ENCODE measurements around the gene SELP. TPM values are rescaled to one million over a fixed set of nuclear protein-coding genes. Genes with fewer than 3 reads are reported as not detected.

SELP gene
- total and polyA plus RNA-seq, 2 of the 8 experiments (the other 6 are each of a cell fraction or from before 2014, with no cell fraction given) = not detected

GRCh38 chr1:169670836-169671235 lies 40.9 kb upstream of the SELP start:
- Histone ChIP-seq H3K79me1 (ENCODE audit: low read depth, low read length) (no peaks in the 10 kb centered on the region), H3K4me3 (ENCODE audit: extremely low read depth in 1 of 4, insufficient read depth in 2 of 4, low read depth in 3 of 4, low read length in 4 of 4) (no peak overlapping the region), H2BK15ac (ENCODE audit: low read length) (no peak overlapping the region), H3K56ac (replicated peaks; ENCODE audit: insufficient read length, low read depth, low read length) (no peak overlapping the region), H3K23me2 (ENCODE audit: low read depth, low read length) (no peaks in the 10 kb centered on the region), H3K9me3 (ENCODE audit: insufficient read depth in 2 of 2, low read depth in 1 of 2, low read length in 1 of 2) (no peaks in the 10 kb centered on the region), H3K18ac (ENCODE audit: extremely low read depth, low read length) (no peak overlapping the region), H4K5ac (ENCODE audit: insufficient read length, low read depth, low read length) (no peak overlapping the region), H4K8ac (ENCODE audit: extremely low read depth, insufficient read depth, low read length) (no peak overlapping the region), H3K36me3 (ENCODE audit: control insufficient read depth in 2 of 4, insufficient read depth in 4 of 4, low read length in 3 of 4) (no peaks in the 10 kb centered on the region), H3K27me3 (replicated peaks in 1 of 4; ENCODE audit: control insufficient read depth in 3 of 4, extremely low read depth in 1 of 4, insufficient read depth in 3 of 4, low read length in 3 of 4) (no peaks in the 10 kb centered on the region; a peak in 1 of 7 replicates), H2AFZ (ENCODE audit: low read length) (no peak overlapping the region), H3K4me2 (ENCODE audit: insufficient read depth in 1 of 2, low read depth in 2 of 2, low read length in 2 of 2) (no peak overlapping the region), H4K20me1 (replicated peaks in 1 of 2; ENCODE audit: control insufficient read depth in 1 of 2, insufficient read depth in 2 of 2, low read length in 2 of 2) (no peaks in the 10 kb centered on the region), H4K91ac (replicated peaks; ENCODE audit: insufficient read length, low read length) (no peak overlapping the region), H2BK5ac (ENCODE audit: low read depth, low read length) (no peak overlapping the region), H3K27ac (ENCODE audit: low read depth, low read length) (no peak overlapping the region), H3K4ac (replicated peaks; ENCODE audit: insufficient read length, low read depth, low read length) (no peak overlapping the region), H3K79me2 (ENCODE audit: control insufficient read depth in 1 of 2, insufficient read depth in 2 of 2, low read length in 2 of 2) (no peaks in the 10 kb centered on the region), H3K4me1 (replicated peaks in 1 of 4; ENCODE audit: control insufficient read depth in 3 of 4, insufficient read depth in 4 of 4, low read length in 3 of 4) (0 out of 7 replicates have a peak, but pooled peaks cover 0 to 2% (median 0%) of the 10 kb centered on the region in 4 experiments), H2BK20ac (ENCODE audit: low read length) (no peak overlapping the region), H3K14ac (ENCODE audit: insufficient read length) (no peak overlapping the region), H2BK120ac (replicated peaks; ENCODE audit: low read depth, low read length) (no peak overlapping the region), H3K23ac (ENCODE audit: insufficient read length) (no peak overlapping the region), H2BK12ac (ENCODE audit: low read depth, low read length) (no peak overlapping the region), H2AK5ac (ENCODE audit: low read depth, low read length) (no peak overlapping the region), H3K9ac (replicated peaks in 1 of 4; ENCODE audit: extremely low read depth in 1 of 4, low read depth in 3 of 4, low read length in 3 of 4) (no peak overlapping the region)
- FAIRE-seq (no peak), DNase-seq (ENCODE audit: low read depth in 1 of 2, low spot score in 2 of 2) (no peak)
- TF ChIP-seq, protein P1, sequence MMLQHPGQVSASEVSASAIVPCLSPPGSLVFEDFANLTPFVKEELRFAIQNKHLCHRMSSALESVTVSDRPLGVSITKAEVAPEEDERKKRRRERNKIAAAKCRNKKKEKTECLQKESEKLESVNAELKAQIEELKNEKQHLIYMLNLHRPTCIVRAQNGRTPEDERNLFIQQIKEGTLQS (IDR thresholded peaks at IDR 0.05; ENCODE audit: insufficient read depth, low read depth, low read length) = no peak
- TF ChIP-seq, protein P2, sequence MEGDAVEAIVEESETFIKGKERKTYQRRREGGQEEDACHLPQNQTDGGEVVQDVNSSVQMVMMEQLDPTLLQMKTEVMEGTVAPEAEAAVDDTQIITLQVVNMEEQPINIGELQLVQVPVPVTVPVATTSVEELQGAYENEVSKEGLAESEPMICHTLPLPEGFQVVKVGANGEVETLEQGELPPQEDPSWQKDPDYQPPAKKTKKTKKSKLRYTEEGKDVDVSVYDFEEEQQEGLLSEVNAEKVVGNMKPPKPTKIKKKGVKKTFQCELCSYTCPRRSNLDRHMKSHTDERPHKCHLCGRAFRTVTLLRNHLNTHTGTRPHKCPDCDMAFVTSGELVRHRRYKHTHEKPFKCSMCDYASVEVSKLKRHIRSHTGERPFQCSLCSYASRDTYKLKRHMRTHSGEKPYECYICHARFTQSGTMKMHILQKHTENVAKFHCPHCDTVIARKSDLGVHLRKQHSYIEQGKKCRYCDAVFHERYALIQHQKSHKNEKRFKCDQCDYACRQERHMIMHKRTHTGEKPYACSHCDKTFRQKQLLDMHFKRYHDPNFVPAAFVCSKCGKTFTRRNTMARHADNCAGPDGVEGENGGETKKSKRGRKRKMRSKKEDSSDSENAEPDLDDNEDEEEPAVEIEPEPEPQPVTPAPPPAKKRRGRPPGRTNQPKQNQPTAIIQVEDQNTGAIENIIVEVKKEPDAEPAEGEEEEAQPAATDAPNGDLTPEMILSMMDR (IDR thresholded peaks at IDR 0.05; ENCODE audit: control extremely low read depth in 1 of 3, insufficient read depth in 1 of 3, low read depth in 1 of 3, low read length in 3 of 3) = no peak
- no peak for TF ChIP-seq JUND (IDR thresholded peaks at IDR 0.05; ENCODE audit: low read length)
- TF ChIP-seq CHD1 (IDR thresholded peaks at IDR 0.05; ENCODE audit: low read depth, low read length) = no peak
- CTCF ChIA-PET (ENCODE audit: partially characterized antibody) = no interaction called here
- 81% methylated on average over 3 of the region's 3 CpGs; no CpG with 5 or more reads in 1 of the 2 experiments for WGBS, 2 experiments (ENCODE audit: extremely low coverage in 1 of 2, insufficient coverage in 1 of 2, insufficient read length in 1 of 2, insufficient replicate concordance in 2 of 2, low coverage in 1 of 2, low lambda C conversion rate in 2 of 2, missing lambda C conversion rate in 1 of 2)
- POLR2A ChIA-PET (ENCODE audit: partially characterized antibody) = no interaction called here
